ENCODE measurements around the gene TIAM2.

GRCh38 chr6:155089746-155090145 is 94.6 kb downstream of the TIAM2 start:
- no peak for TF ChIP-seq NANOG (IDR thresholded peaks at IDR 0.05; ENCODE audit: borderline replicate concordance)
- no peak for TF ChIP-seq CTCF (conservative IDR thresholded peaks at IDR 0.05; ENCODE audit: low read depth in 2 of 2)
- TF ChIP-seq EZH2 (IDR thresholded peaks at IDR 0.05; ENCODE audit: low read depth, unreplicated experiment): no peak
- no peak for TF ChIP-seq POLR2AphosphoS5 (IDR thresholded peaks at IDR 0.05; ENCODE audit: low read depth)
- no peak for TF ChIP-seq ZNF114 (CRISPR knock-in tag; IDR thresholded peaks at IDR 0.05)
- TF ChIP-seq ETS1 (IDR thresholded peaks at IDR 0.05): no peak
